Hepatocyte (in vitro differentiated cells): Measurements from ENCODE around the gene SHQ1. TPM values are rescaled to one million over a fixed set of nuclear protein-coding genes. Genes with fewer than 3 reads are reported as not detected.

Experiments
- DNase-seq: peaks from one replicate; pipeline ENCODE4 v3.0.0-alpha.2; 2016; ENCODE audit warnings: low spot score
- H2AFZ ChIP-seq: fragments of 200-600 bp; sonication (generic); 2 replicates; pipeline ENCODE4 v1.6.0; 2016; ENCODE audit warnings: antibody characterized with exemption, mild to moderate bottlenecking
- H3K27ac ChIP-seq: fragments of 200-600 bp; sonication (generic); 2 replicates; pipeline ENCODE4 v1.5.1; 2016; ENCODE audit warnings: mild to moderate bottlenecking
- H3K27me3 ChIP-seq: fragments of 200-600 bp; sonication (generic); 2 replicates; pipeline ENCODE4 v1.6.1; 2016
- H3K36me3 ChIP-seq: fragments of 200-600 bp; sonication (generic); replicated peaks from 2 replicates; pipeline ENCODE4 v1.5.1; 2016; ENCODE audit warnings: low read depth; ENCODE audit not compliant: insufficient read depth
- H3K4me1 ChIP-seq: fragments of 200-600 bp; sonication (generic); 2 replicates; pipeline ENCODE4 v1.5.1; 2016; ENCODE audit warnings: mild to moderate bottlenecking, moderate library complexity; ENCODE audit not compliant: insufficient read depth
- H3K4me2 ChIP-seq: fragments of 200-600 bp; sonication (generic); 2 replicates; pipeline ENCODE4 v1.6.0; 2016
- H3K4me3 ChIP-seq: fragments of 200-600 bp; sonication (generic); 2 replicates; pipeline ENCODE4 v1.5.1; 2016; ENCODE audit warnings: mild to moderate bottlenecking
- H3K79me2 ChIP-seq: fragments of 200-600 bp; sonication (generic); 2 replicates; pipeline ENCODE4 v1.6.0; 2017; ENCODE audit warnings: mild to moderate bottlenecking
- H3K9me2 ChIP-seq: fragments of 200-600 bp; sonication (generic); replicated peaks from 2 replicates; pipeline ENCODE4 v1.6.0; 2017; ENCODE audit warnings: mild to moderate bottlenecking; ENCODE audit not compliant: insufficient read depth
- H3K9me3 ChIP-seq: fragments of 200-600 bp; sonication (generic); 2 replicates; pipeline ENCODE4 v1.5.1; 2016; ENCODE audit warnings: low read depth, mild to moderate bottlenecking
- H4K20me1 ChIP-seq: fragments of 200-600 bp; sonication (generic); 2 replicates; pipeline ENCODE4 v1.6.0; 2016; ENCODE audit warnings: mild to moderate bottlenecking; ENCODE audit not compliant: insufficient read depth, poor library complexity, severe bottlenecking
- EZH2 ChIP-seq: fragments of 200-600 bp; sonication (generic); IDR thresholded peaks from 2 replicates; pipeline ENCODE4 v1.6.1; 2016; ENCODE audit warnings: antibody characterized with exemption, mild to moderate bottlenecking, borderline replicate concordance
- EZH2phosphoT487 ChIP-seq: fragments of 200-600 bp; sonication (generic); IDR thresholded peaks from one replicate; pipeline ENCODE4 v1.6.1; 2018; ENCODE audit warnings: antibody characterized with exemption, mild to moderate bottlenecking, low read depth, moderate library complexity; ENCODE audit not compliant: unreplicated experiment, severe bottlenecking
- WGBS: methylation state at CpG from one replicate; pipeline ENCODE4 v1.1.6; 2016; ENCODE audit warnings: low lambda C conversion rate; ENCODE audit errors: missing lambda C conversion rate; 5-methylcytosine and 5-hydroxymethylcytosine counted together
- polyA plus RNA-seq: library from polyadenylated mRNA; unstranded; fragments of >200 nt; fragmentation: Nextera tagmentation; extraction: Ambion mirVana; gene quantifications from 2 replicates; pipeline ENCODE4 v1.2.1, GENCODE V29; 2016
- total RNA-seq: library from RNA; depleted of rRNA; stranded (reverse); fragments of >200 nt; gene quantifications from 2 replicates; pipeline ENCODE4 v1.2.3, GENCODE V29; 2014
- TF ChIP-seq, protein P1 (sequence below): fragments of 200-600 bp; sonication (generic); IDR thresholded peaks from 2 replicates; pipeline ENCODE4 v1.5.1; 2016; ENCODE audit warnings: antibody characterized with exemption, mild to moderate bottlenecking; ENCODE audit not compliant: poor library complexity

SHQ1 gene
- total and polyA plus RNA-seq, 2 experiments from 2014 or later, result 11.1 to 16.8 TPM

DNA sequence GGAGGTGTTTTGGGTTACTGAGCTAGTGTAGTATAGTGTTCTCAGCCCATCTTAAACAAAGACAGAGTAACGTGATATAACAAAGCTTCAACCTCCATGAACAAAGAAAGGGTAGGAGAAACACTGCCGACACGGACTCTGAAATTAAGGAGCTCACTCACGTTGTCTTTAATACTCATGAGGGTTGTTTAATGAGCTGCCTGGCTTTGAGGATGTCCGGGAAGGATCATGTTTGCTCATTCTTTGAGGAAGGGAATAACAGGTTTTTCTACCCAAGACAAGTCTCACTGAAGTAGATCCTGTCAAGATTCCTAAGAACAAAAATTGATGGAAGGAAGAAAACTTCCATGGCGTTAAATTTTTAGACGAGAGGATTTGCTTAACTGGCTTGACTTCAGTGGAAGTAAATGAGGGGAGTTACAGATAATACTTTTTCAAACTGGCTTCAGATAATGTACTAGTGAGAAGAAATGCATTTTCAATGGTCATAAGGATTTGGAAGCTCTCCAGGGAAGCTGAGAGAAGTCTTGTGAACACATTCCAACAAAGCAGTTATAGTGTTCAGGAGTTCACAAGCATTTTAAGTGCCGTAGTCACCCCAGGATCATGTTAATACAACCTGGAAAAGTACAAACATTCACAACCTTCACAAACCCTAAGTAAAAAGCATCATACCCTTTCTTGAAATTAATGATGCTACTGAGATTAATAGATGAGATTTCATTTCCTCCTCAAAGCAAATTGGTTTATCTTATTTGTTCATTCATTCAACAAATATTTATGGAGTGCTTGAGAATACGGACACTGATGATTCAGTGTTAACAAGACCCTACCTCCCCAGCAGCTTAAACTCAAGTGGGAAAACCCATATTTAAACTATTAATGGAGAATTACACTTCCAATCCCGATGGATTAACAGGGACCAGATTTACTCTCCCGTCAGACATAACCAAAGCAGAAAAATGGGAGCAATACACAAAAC, 101.5 kb downstream of the SHQ1 start:
- Histone ChIP-seq H3K79me2 (no peaks in the 10 kb centered on the region), H3K9me3 (no peaks in the 10 kb centered on the region), H3K4me1 (peaks cover 30% of the 10 kb centered on the region), H3K4me3 (no peak overlapping the region), H3K36me3 (no peaks in the 10 kb centered on the region), H4K20me1 (no peaks in the 10 kb centered on the region), H3K27ac (peak overlapping the region; percentile 49), H3K9me2 (no peaks in the 10 kb centered on the region), H2AFZ (no peak overlapping the region), H3K4me2 (peak overlapping the region; percentile 45), H3K27me3 (no peaks in the 10 kb centered on the region)
- 26% methylated on average over 11 of the region's 11 CpGs for WGBS
- DNase-seq, result no peak
- TF ChIP-seq, protein P1, sequence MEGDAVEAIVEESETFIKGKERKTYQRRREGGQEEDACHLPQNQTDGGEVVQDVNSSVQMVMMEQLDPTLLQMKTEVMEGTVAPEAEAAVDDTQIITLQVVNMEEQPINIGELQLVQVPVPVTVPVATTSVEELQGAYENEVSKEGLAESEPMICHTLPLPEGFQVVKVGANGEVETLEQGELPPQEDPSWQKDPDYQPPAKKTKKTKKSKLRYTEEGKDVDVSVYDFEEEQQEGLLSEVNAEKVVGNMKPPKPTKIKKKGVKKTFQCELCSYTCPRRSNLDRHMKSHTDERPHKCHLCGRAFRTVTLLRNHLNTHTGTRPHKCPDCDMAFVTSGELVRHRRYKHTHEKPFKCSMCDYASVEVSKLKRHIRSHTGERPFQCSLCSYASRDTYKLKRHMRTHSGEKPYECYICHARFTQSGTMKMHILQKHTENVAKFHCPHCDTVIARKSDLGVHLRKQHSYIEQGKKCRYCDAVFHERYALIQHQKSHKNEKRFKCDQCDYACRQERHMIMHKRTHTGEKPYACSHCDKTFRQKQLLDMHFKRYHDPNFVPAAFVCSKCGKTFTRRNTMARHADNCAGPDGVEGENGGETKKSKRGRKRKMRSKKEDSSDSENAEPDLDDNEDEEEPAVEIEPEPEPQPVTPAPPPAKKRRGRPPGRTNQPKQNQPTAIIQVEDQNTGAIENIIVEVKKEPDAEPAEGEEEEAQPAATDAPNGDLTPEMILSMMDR, result no peak
- no peak for TF ChIP-seq EZH2

DNA sequence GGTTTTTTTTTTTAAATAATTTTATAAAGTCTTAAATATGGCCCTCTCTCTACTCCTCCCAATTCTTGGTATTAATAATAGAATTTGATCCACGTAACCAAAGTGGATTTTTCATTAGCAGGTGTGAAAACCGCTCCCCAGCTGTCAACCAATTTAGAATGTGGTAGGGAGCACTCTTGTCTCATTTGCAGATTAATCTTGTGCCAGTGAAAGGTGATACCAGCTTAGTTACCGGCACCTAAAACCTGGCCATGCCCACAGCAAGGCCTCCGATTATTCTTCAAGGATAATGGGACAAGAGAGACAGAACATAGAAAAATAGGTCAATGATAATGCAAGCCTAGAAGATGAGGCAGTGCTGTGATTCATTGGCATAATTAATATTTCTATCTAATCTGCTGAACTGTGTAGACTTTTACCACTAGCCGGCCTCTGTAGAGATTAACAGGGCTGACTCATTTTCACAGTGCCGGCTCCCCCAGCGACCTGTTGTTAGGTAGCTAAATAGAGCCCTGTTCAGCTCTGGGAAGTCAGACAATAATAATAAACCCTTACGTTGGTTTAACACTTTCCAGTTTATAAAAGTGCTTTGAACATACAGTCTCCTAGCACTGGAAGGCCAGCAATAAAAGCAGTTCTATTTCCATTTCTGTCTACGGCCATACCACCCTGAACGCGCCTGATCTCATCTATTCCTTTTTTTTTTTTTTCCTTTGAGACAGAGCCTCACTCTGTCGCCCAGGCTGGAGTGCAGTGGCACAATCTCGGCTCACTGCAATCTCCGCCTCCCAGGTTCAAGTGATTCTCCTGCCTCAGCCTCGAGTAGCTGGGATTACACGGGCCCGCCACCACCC, 102.9 kb downstream of the SHQ1 start:
- no peaks in the 10 kb centered on the region for H4K20me1 ChIP-seq
- no peaks in the 10 kb centered on the region for H3K79me2 ChIP-seq
- H3K9me2 ChIP-seq, result no peaks in the 10 kb centered on the region
- no peaks in the 10 kb centered on the region for H3K36me3 ChIP-seq
- TF ChIP-seq EZH2, result no peak
- no peak for TF ChIP-seq EZH2phosphoT487
- H3K27ac ChIP-seq, result peak overlapping the region; percentile 49
- H3K4me2 ChIP-seq, result peak overlapping the region; percentile 45
- peaks cover 30% of the 10 kb centered on the region for H3K4me1 ChIP-seq
- 47% methylated on average over 17 of the region's 17 CpGs for WGBS
- DNase-seq, result peak; percentile 79
- H3K4me3 ChIP-seq, result no peak overlapping the region
- no peaks in the 10 kb centered on the region for H3K27me3 ChIP-seq
- H3K9me3 ChIP-seq, result no peaks in the 10 kb centered on the region
- no peak overlapping the region for H2AFZ ChIP-seq

DNA sequence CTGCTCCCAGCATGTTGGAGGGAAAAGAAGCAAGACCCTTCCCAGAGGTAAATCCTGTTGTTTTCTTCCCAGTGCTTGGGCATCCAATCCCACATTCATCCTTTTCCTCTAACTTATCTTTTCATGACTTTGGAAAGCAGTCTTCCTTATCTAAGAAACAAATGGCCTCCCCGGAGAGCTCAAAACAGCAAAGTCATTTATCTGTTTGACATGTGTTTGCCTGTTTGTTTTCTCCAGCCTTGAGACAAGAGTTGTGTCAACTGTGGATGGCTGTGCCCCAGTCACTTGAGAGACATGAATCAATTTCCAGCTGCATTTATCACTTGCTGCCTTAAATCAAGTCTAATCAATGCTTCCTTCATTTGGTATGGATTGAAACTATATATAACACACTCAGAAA, 103.9 kb downstream of the SHQ1 start:
- Histone ChIP-seq H3K79me2 (no peaks in the 10 kb centered on the region), H3K9me2 (no peaks in the 10 kb centered on the region), H3K27ac (peak overlapping the region; percentile 41), H3K4me2 (no peak overlapping the region), H3K27me3 (no peaks in the 10 kb centered on the region), H3K4me1 (peaks cover 30% of the 10 kb centered on the region), H3K9me3 (no peaks in the 10 kb centered on the region), H2AFZ (no peak overlapping the region), H3K36me3 (no peaks in the 10 kb centered on the region), H3K4me3 (no peak overlapping the region), H4K20me1 (no peaks in the 10 kb centered on the region)
- WGBS, result 6% methylated on average over 1 of the region's 1 CpG
- TF ChIP-seq, protein P1, result no peak
- TF ChIP-seq EZH2, result no peak
- TF ChIP-seq EZH2phosphoT487, result no peak
- DNase-seq, result no peak
